AG09309 (cell line): ENCODE measurements around the gene SEPTIN8.
A peak's percentile ranks its signal among the peaks of the same experiment; 100 is the strongest.

Source experiments
- DNase-seq: peaks from one replicate; pipeline ENCODE4 v3.0.0-alpha.2; 2010; ENCODE audit warnings: low read depth
- H3K4me3 ChIP-seq: 2 replicates; pipeline ENCODE4 v1.5.1; 2011; ENCODE audit warnings: mild to moderate bottlenecking, low read depth, low read length, moderate library complexity; ENCODE audit not compliant: control insufficient read depth
- TF ChIP-seq, protein P1 (sequence below): IDR thresholded peaks from 2 replicates; pipeline ENCODE4 v1.5.1; 2011; ENCODE audit warnings: mild to moderate bottlenecking, low read depth, low read length, inconsistent platforms; ENCODE audit not compliant: insufficient read depth, control insufficient read depth; ENCODE audit errors: missing control alignments

The SEPTIN8 gene

DNA sequence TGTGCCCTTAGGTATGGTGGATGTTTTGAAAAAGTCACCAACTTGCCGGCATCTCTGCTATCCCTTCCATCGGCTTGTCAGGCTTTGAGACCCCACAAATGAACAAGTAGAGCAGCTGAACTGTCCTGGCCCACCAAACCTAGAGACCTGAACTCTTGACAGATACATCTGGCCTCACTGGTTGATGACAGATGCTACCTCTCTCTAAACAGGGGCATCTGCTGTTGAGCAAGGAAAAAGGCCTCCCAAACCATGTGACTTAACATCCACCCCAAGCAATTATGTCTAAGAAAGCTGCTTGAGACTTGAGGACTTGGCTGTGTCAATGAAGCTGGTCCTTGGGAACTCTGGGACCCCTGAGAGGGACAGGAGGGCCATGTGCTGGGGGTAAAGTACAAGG, 27.5 kb downstream of the SEPTIN8 start:
- DNase-seq = no peak
- TF ChIP-seq, protein P1, sequence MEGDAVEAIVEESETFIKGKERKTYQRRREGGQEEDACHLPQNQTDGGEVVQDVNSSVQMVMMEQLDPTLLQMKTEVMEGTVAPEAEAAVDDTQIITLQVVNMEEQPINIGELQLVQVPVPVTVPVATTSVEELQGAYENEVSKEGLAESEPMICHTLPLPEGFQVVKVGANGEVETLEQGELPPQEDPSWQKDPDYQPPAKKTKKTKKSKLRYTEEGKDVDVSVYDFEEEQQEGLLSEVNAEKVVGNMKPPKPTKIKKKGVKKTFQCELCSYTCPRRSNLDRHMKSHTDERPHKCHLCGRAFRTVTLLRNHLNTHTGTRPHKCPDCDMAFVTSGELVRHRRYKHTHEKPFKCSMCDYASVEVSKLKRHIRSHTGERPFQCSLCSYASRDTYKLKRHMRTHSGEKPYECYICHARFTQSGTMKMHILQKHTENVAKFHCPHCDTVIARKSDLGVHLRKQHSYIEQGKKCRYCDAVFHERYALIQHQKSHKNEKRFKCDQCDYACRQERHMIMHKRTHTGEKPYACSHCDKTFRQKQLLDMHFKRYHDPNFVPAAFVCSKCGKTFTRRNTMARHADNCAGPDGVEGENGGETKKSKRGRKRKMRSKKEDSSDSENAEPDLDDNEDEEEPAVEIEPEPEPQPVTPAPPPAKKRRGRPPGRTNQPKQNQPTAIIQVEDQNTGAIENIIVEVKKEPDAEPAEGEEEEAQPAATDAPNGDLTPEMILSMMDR = no peak
- no peak overlapping the region for H3K4me3 ChIP-seq

DNA sequence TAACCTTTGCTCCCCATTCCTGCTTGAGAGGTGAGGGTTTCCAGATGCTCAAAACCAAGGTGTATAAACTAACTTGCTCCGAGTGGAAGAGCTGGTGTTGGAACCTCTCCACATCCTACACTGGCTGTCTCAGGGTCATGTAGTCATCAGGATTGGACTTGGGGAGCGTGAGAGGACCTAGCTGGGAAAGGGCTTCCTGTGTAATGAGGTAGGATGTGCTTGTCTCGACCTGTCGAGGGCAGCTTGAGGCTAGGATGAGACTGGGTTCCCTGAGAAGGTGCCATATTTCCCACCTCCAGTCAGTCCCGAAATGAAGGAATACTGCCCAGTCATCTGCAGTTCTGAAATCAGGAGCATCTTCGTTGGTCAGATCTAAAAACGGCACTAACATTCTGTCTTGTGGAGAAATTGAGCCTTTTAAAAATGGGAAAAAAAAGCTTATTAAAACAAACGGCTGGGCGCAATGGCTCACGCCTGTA, 28.5 kb downstream of the SEPTIN8 start:
- H3K4me3 ChIP-seq = no peak overlapping the region
- TF ChIP-seq, protein P1 = no peak
- DNase-seq = no peak

DNA sequence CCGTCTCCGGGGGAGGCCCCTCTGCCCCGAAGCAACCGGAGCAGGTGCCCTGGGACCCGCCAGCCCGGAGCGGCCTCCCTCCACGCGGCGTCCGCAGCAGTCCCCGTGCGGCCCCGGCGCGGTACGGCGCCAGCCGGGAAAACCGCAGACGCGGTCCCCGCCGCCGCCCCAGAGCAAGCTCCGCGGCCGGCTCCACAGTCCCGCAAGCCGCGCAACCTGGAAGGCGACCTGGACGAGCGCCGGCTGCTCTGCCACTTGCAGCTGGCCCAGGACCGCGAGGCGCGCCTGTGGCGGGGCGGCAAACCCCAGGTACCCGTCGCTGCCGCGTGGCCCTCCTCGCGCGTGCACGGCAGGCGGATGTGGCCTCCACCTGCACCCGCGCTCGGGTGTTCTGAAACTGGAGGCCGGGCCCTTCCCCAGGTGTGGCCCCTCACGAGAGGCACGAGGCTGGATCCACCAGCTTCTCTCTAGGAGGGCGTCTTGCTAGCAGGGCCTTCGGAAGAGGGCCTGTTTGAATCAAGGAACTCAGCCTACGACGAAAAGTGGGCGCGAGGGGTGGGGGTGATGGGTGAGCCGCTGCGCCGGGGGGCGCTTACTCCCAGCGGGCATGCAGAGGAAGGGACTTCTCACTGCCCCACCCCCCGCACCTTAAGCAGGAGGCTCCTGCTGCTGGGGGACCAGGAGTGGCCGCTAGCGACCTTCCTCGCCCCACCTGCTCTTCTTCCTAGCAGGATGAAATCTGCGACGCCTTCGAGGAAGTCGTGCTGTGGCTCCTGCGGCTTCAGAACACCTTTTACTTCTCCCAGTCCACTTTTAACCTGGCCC, 29.2 kb downstream of the SEPTIN8 start:
- no peak overlapping the region; the same call in 1 of the 2 replicates for H3K4me3 ChIP-seq
- no peak for DNase-seq
- TF ChIP-seq, protein P1 = no peak

DNA sequence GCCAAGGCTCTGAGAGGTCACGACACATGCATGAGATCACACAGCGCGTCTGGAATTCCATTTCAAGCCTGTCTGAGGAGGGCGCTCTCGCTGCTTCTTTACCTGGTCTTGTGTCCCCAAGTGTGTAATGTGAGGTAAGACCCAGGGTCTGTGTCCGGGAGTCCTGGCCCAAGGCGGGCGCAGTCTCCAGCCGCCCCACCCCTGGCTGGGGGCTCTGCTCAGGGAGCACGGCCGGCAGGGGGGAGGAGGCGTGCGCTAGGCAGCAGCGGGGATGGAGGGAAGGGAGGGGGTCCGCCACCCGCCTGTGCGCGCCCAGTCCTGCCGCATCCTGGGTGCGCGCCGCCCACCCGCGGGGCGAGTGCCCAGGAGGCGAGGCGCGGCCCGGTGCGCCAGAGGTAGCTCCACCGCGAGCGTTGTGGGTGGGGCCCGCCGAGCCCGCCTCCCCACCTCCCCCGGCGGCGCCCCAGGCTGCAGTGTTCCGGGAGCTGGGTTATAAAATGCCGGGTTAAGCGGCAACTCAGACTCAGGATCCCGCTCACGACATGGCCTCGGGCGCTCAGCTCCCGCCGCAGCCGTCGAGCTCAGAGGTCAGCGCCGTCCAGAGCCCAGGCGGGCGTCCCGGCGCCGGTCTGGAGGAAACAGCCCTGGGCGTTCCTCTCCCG, 30.0 kb downstream of the SEPTIN8 start, which contains the start of gene CCNI2:
CCNI2 (plus strand) TSS at position 473 of the 662 bp plus-strand sequence; CDS start at position 543, 70 bp downstream.
- H3K4me3 ChIP-seq = peak within 1 kb of the TSS; percentile 38
- TF ChIP-seq, protein P1 = peak; percentile 32
- DNase-seq = no peak

DNA sequence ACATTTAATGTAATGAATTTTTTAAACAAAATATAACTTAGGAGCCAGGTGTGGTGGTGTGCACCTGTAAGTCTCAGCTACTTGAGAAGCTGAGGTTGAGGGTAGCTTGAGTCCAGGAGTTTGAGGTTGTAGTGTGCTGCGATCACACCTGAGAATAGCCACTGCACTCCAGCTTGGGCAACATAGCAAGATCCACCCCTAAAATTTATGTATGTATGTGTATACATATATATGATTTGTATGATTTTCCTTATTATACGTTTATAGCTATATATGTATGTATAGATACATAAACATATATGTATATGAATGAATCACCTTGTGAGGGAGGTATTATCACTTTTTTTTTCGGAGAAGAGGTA, 30.5 kb downstream of the SEPTIN8 start:
- TF ChIP-seq, protein P1 = no peak
- H3K4me3 ChIP-seq = no peak overlapping the region

DNA sequence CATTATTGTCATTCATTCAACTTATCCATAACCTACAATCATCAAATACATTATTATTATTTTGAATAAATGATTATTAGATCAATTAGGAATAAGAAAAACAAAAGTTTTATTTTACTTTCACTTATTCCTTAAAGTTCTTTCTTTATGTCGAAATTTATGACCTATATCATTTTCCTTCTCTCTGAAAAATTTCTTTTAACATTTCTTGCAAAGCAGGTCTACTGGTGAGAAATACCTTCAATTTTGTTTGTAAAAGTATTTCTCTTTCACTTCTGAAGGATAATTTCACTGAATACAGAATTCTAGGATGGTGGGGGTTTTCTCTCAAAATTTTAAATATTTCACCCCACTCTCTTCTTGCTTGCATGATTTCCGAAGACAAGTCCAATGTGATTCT, 32.4 kb downstream of the SEPTIN8 start:
- TF ChIP-seq, protein P1 = no peak
- H3K4me3 ChIP-seq = no peak overlapping the region

More for the DNA sequence above, 30.5 kb downstream of the SEPTIN8 start:
- DNase-seq = no peak

More for the DNA sequence above, 32.4 kb downstream of the SEPTIN8 start:
- DNase-seq = no peak
